ENCODE measurements around the gene SAMHD1.
"Not testable (repeated sequence)": the region's sequence is repeated elsewhere in the genome, so short reads cannot be mapped to it uniquely, and the experiment has no call there.

The SAMHD1 gene

GRCh38 chr20:36951198-36951978 is at the start of gene SAMHD1:
Gene SAMHD1 (minus strand): TSS chr20:36951708. CDS start chr20:36951643, 65 bp downstream.
- no peak within 1 kb of the TSS for H3K27ac ChIP-seq
- TF ChIP-seq CTCF (IDR thresholded peaks at IDR 0.05; ENCODE audit: low read depth, low read length, missing control alignments), result peak; percentile 12
- in situ Hi-C loops (cut with HindIII; ENCODE audit: low pct_ligation_motif_present, low sequenced_read_pairs), result no loop called here

GRCh38 chr20:37000171-37000570 is 48.7 kb upstream of the SAMHD1 start:
- H3K36me3 ChIP-seq (replicated peaks); H3K27ac ChIP-seq; H3K27me3 ChIP-seq (replicated peaks); DNase-seq; H3K4me3 ChIP-seq (ENCODE audit: low read depth, low read length); in situ Hi-C loops (cut with HindIII; ENCODE audit: low pct_ligation_motif_present, low sequenced_read_pairs): not testable (repeated sequence)

More at GRCh38 chr20:36951198-36951978, at the start of gene SAMHD1:
- H3K27me3 ChIP-seq (replicated peaks), result no peaks in the 10 kb centered on the region
- H3K36me3 ChIP-seq (replicated peaks), result no peaks in the 10 kb centered on the region
- H3K4me3 ChIP-seq (ENCODE audit: low read depth, low read length), result peak within 1 kb of the TSS; percentile 96
- DNase-seq, result peak; percentile 95

- Histone ChIP-seq H3K36me3 (replicated peaks) (no peaks in the 10 kb centered on the region), H3K27me3 (replicated peaks) (no peaks in the 10 kb centered on the region), H3K27ac (no peak overlapping the region), H3K4me3 (ENCODE audit: low read depth, low read length) (no peak overlapping the region)
- no peak for TF ChIP-seq CTCF (IDR thresholded peaks at IDR 0.05; ENCODE audit: low read depth, low read length, missing control alignments)
- in situ Hi-C loops (cut with HindIII; ENCODE audit: low pct_ligation_motif_present, low sequenced_read_pairs), result no loop called here
- DNase-seq, result no peak
These were observed 47.1 kb upstream of the SAMHD1 start for GRCh38 chr20:36998652-36999051.

- in situ Hi-C loops (cut with HindIII; ENCODE audit: low pct_ligation_motif_present, low sequenced_read_pairs), result no loop called here
These were observed 45.6 kb upstream of the SAMHD1 start for GRCh38 chr20:36997121-36997520.

GRCh38 chr20:36994221-36994620 is 42.7 kb upstream of the SAMHD1 start:
- H3K36me3 ChIP-seq (replicated peaks); DNase-seq; in situ Hi-C loops (cut with HindIII; ENCODE audit: low pct_ligation_motif_present, low sequenced_read_pairs); H3K27ac ChIP-seq; H3K27me3 ChIP-seq (replicated peaks); H3K4me3 ChIP-seq (ENCODE audit: low read depth, low read length): not testable (repeated sequence)

More at GRCh38 chr20:36997121-36997520, 45.6 kb upstream of the SAMHD1 start:
- Histone ChIP-seq H3K27ac (no peak overlapping the region), H3K4me3 (ENCODE audit: low read depth, low read length) (no peak overlapping the region), H3K27me3 (replicated peaks) (no peaks in the 10 kb centered on the region), H3K36me3 (replicated peaks) (no peaks in the 10 kb centered on the region)
- no peak for TF ChIP-seq CTCF (IDR thresholded peaks at IDR 0.05; ENCODE audit: low read depth, low read length, missing control alignments)
- DNase-seq, result no peak

- in situ Hi-C loops (cut with HindIII; ENCODE audit: low pct_ligation_motif_present, low sequenced_read_pairs), result no loop called here
- H3K27ac ChIP-seq, result no peak overlapping the region
- DNase-seq, result no peak
- no peak overlapping the region for H3K4me3 ChIP-seq (ENCODE audit: low read depth, low read length)
- no peaks in the 10 kb centered on the region for H3K36me3 ChIP-seq (replicated peaks)
- H3K27me3 ChIP-seq (replicated peaks), result no peaks in the 10 kb centered on the region
- TF ChIP-seq CTCF (IDR thresholded peaks at IDR 0.05; ENCODE audit: low read depth, low read length, missing control alignments), result peak; percentile 16
These were observed 41.4 kb upstream of the SAMHD1 start for GRCh38 chr20:36992802-36993334.

All from brain microvascular endothelial cell (primary cell).